Neural progenitor cell (in vitro differentiated cells): Measurements from ENCODE around the gene RAI14.

Experiments used
- EZH2 ChIP-seq: fragments of 200-600 bp; sonication (generic); IDR thresholded peaks from 2 replicates; pipeline ENCODE4 v1.6.1; 2017; ENCODE audit warnings: antibody characterized with exemption, mild to moderate bottlenecking, moderate library complexity
- EZH2phosphoT487 ChIP-seq: fragments of 200-600 bp; sonication (generic); IDR thresholded peaks from 2 replicates; pipeline ENCODE4 v1.6.1; 2017; ENCODE audit warnings: antibody characterized with exemption
- TF ChIP-seq, protein P1 (sequence below): fragments of 200-600 bp; sonication (generic); IDR thresholded peaks from 2 replicates; pipeline ENCODE4 v1.5.1; 2017; ENCODE audit warnings: antibody characterized with exemption, mild to moderate bottlenecking

DNA sequence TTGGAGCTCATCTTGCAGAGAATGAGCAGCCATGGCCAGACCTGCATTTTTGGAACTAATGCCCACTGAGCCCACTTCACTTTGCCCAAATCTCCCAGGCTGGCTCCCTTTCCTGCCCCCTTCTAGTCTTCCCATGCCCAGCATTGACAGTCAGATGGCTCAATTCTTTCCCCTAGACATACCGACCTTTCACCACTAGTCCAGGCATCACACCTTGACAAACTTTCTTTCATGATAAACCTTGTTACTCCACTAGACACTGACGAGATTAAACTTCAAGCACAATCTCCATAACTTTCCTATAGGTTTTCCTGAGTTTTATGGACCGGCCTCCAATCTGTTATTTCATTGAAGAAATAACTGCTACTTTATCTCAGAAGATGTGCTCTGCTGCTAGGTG is 47.8 kb upstream of the RAI14 start:
- TF ChIP-seq, protein P1, sequence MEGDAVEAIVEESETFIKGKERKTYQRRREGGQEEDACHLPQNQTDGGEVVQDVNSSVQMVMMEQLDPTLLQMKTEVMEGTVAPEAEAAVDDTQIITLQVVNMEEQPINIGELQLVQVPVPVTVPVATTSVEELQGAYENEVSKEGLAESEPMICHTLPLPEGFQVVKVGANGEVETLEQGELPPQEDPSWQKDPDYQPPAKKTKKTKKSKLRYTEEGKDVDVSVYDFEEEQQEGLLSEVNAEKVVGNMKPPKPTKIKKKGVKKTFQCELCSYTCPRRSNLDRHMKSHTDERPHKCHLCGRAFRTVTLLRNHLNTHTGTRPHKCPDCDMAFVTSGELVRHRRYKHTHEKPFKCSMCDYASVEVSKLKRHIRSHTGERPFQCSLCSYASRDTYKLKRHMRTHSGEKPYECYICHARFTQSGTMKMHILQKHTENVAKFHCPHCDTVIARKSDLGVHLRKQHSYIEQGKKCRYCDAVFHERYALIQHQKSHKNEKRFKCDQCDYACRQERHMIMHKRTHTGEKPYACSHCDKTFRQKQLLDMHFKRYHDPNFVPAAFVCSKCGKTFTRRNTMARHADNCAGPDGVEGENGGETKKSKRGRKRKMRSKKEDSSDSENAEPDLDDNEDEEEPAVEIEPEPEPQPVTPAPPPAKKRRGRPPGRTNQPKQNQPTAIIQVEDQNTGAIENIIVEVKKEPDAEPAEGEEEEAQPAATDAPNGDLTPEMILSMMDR = no peak
- no peak for TF ChIP-seq EZH2
- no peak for TF ChIP-seq EZH2phosphoT487
